ENCODE measurements around the gene TOMM20L.
A peak's percentile ranks its signal among the peaks of the same experiment; 100 is the strongest.

TOMM20L gene

GRCh38 chr14:58390830-58391229 lies 4.9 kb upstream of the TOMM20L start:
- TF ChIP-seq RAD21 (IDR thresholded peaks at IDR 0.05; ENCODE audit: low read depth), result no peak
- TF ChIP-seq NFIC (IDR thresholded peaks at IDR 0.05), result no peak
- TF ChIP-seq ZBTB7A (IDR thresholded peaks at IDR 0.05; ENCODE audit: low read depth), result no peak
- no peak for TF ChIP-seq TCF12 (IDR thresholded peaks at IDR 0.05; ENCODE audit: low read depth)
- no peak for TF ChIP-seq MAX (IDR thresholded peaks at IDR 0.05)
- no peak for TF ChIP-seq CEBPB (IDR thresholded peaks at IDR 0.05)
- no peak for TF ChIP-seq EGR1 (IDR thresholded peaks at IDR 0.05)
- TF ChIP-seq USF1 (IDR thresholded peaks at IDR 0.05), result no peak
- TF ChIP-seq YY1 (IDR thresholded peaks at IDR 0.05; ENCODE audit: low read depth), result no peak
- no peak for TF ChIP-seq CREB1 (IDR thresholded peaks at IDR 0.05; ENCODE audit: low read depth)
- TF ChIP-seq EP300 (IDR thresholded peaks at IDR 0.05; ENCODE audit: borderline replicate concordance), result no peak
- TF ChIP-seq TEAD4 (IDR thresholded peaks at IDR 0.05), result no peak
- no peak for TF ChIP-seq TAF1 (IDR thresholded peaks at IDR 0.05; ENCODE audit: low read depth)
- no peak for TF ChIP-seq REST (IDR thresholded peaks at IDR 0.05; ENCODE audit: low read depth)
- TF ChIP-seq FOXM1 (IDR thresholded peaks at IDR 0.05; ENCODE audit: borderline replicate concordance, low read depth), result no peak

GRCh38 chr14:58395562-58395811 lies 243 bp upstream of the TOMM20L start:
- TF ChIP-seq EGR1 (IDR thresholded peaks at IDR 0.05), result no peak

GRCh38 chr14:58397156-58397555 lies 1.4 kb downstream of the TOMM20L start:
- TF ChIP-seq EGR1 (IDR thresholded peaks at IDR 0.05) (no peak), RAD21 (IDR thresholded peaks at IDR 0.05; ENCODE audit: low read depth) (no peak)

- TF ChIP-seq TEAD4 (IDR thresholded peaks at IDR 0.05) (no peak), ZBTB7A (IDR thresholded peaks at IDR 0.05; ENCODE audit: low read depth) (no peak), USF1 (IDR thresholded peaks at IDR 0.05) (no peak), MAX (IDR thresholded peaks at IDR 0.05) (no peak), EP300 (IDR thresholded peaks at IDR 0.05; ENCODE audit: borderline replicate concordance) (no peak), REST (IDR thresholded peaks at IDR 0.05; ENCODE audit: low read depth) (no peak), CREB1 (IDR thresholded peaks at IDR 0.05; ENCODE audit: low read depth) (no peak), TCF12 (IDR thresholded peaks at IDR 0.05; ENCODE audit: low read depth) (no peak), EGR1 (IDR thresholded peaks at IDR 0.05) (no peak), RAD21 (IDR thresholded peaks at IDR 0.05; ENCODE audit: low read depth) (no peak), YY1 (IDR thresholded peaks at IDR 0.05; ENCODE audit: low read depth) (no peak), TAF1 (IDR thresholded peaks at IDR 0.05; ENCODE audit: low read depth) (no peak), FOXM1 (IDR thresholded peaks at IDR 0.05; ENCODE audit: borderline replicate concordance, low read depth) (no peak), NFIC (IDR thresholded peaks at IDR 0.05) (no peak)
These were observed 2.8 kb downstream of the TOMM20L start for GRCh38 chr14:58398495-58398894.

GRCh38 chr14:58398895-58399294 lies 3.2 kb downstream of the TOMM20L start:
- TF ChIP-seq USF1 (IDR thresholded peaks at IDR 0.05) (no peak), CEBPB (IDR thresholded peaks at IDR 0.05) (peak; percentile 65)

GRCh38 chr14:58401587-58401986 lies 5.9 kb downstream of the TOMM20L start:
- no peak for TF ChIP-seq NFIC (IDR thresholded peaks at IDR 0.05)
- no peak for TF ChIP-seq FOXM1 (IDR thresholded peaks at IDR 0.05; ENCODE audit: borderline replicate concordance, low read depth)
- TF ChIP-seq YY1 (IDR thresholded peaks at IDR 0.05; ENCODE audit: low read depth), result no peak
- TF ChIP-seq REST (IDR thresholded peaks at IDR 0.05; ENCODE audit: low read depth), result no peak
- no peak for TF ChIP-seq TCF12 (IDR thresholded peaks at IDR 0.05; ENCODE audit: low read depth)
- TF ChIP-seq MAX (IDR thresholded peaks at IDR 0.05), result no peak
- TF ChIP-seq TEAD4 (IDR thresholded peaks at IDR 0.05), result no peak
- no peak for TF ChIP-seq RAD21 (IDR thresholded peaks at IDR 0.05; ENCODE audit: low read depth)
- TF ChIP-seq CREB1 (IDR thresholded peaks at IDR 0.05; ENCODE audit: low read depth), result no peak
- TF ChIP-seq CEBPB (IDR thresholded peaks at IDR 0.05), result no peak
- no peak for TF ChIP-seq EGR1 (IDR thresholded peaks at IDR 0.05)
- no peak for TF ChIP-seq EP300 (IDR thresholded peaks at IDR 0.05; ENCODE audit: borderline replicate concordance)
- TF ChIP-seq USF1 (IDR thresholded peaks at IDR 0.05), result no peak
- no peak for TF ChIP-seq TAF1 (IDR thresholded peaks at IDR 0.05; ENCODE audit: low read depth)
- no peak for TF ChIP-seq ZBTB7A (IDR thresholded peaks at IDR 0.05; ENCODE audit: low read depth)
